Activated CD4-positive, alpha-beta T cell treated with anti-CD3 and anti-CD28 coated beads, Interleukin-2, amount 50 U/mL, for 16 hours (primary cell): Measurements from ENCODE around the gene RASA2.
A peak's percentile ranks its signal among the peaks of the same experiment; 100 is the strongest.

Experiments
- DNase-seq: peaks from one replicate; pipeline ENCODE4 v3.0.0-alpha.2; 2020

RASA2 gene

GRCh38 chr3:141486746-141487520, at the start of gene RASA2:
Gene RASA2 (plus strand): TSS chr3:141487027. CDS start chr3:141487084, 57 bp downstream.
- peak; percentile 66 for DNase-seq

GRCh38 chr3:141439589-141439988, 47.2 kb upstream of the RASA2 start:
- no peak for DNase-seq

- no peak for DNase-seq
Observed at GRCh38 chr3:141440942-141441341, 45.9 kb upstream of the RASA2 start.

GRCh38 chr3:141441381-141442364, 45.2 kb upstream of the RASA2 start:
- DNase-seq: peak; percentile 84

GRCh38 chr3:141442446-141442845, 44.4 kb upstream of the RASA2 start:
- no peak for DNase-seq

- no peak for DNase-seq
Observed at GRCh38 chr3:141442914-141443313, 43.9 kb upstream of the RASA2 start.

GRCh38 chr3:141444586-141445285, 42.1 kb upstream of the RASA2 start:
- DNase-seq: no peak

- DNase-seq: no peak
Observed at GRCh38 chr3:141445990-141446389, 40.8 kb upstream of the RASA2 start.

GRCh38 chr3:141446737-141447136, 40.1 kb upstream of the RASA2 start:
- DNase-seq: no peak

- no peak for DNase-seq
Observed at GRCh38 chr3:141447383-141447782, 39.4 kb upstream of the RASA2 start.

- no peak for DNase-seq
Observed at GRCh38 chr3:141448606-141449220, 38.1 kb upstream of the RASA2 start.

GRCh38 chr3:141449424-141449823, 37.4 kb upstream of the RASA2 start:
- no peak for DNase-seq

GRCh38 chr3:141450727-141451375, 36.0 kb upstream of the RASA2 start:
- DNase-seq: no peak

GRCh38 chr3:141452045-141452444, 34.8 kb upstream of the RASA2 start:
- peak; percentile 42 for DNase-seq

GRCh38 chr3:141452773-141453172, 34.1 kb upstream of the RASA2 start:
- no peak for DNase-seq

- DNase-seq: no peak
Observed at GRCh38 chr3:141454054-141454453, 32.8 kb upstream of the RASA2 start.

- peak; percentile 83 for DNase-seq
Observed at GRCh38 chr3:141454906-141455602, 31.8 kb upstream of the RASA2 start.

- no peak for DNase-seq
Observed at GRCh38 chr3:141455603-141456300, 31.1 kb upstream of the RASA2 start.

- no peak for DNase-seq
Observed at GRCh38 chr3:141456301-141456625, 30.6 kb upstream of the RASA2 start.

- DNase-seq: no peak
Observed at GRCh38 chr3:141457624-141458236, 29.1 kb upstream of the RASA2 start.

GRCh38 chr3:141459008-141459407, 27.8 kb upstream of the RASA2 start:
- no peak for DNase-seq
